ENCODE results near the gene GAB3.

DNA sequence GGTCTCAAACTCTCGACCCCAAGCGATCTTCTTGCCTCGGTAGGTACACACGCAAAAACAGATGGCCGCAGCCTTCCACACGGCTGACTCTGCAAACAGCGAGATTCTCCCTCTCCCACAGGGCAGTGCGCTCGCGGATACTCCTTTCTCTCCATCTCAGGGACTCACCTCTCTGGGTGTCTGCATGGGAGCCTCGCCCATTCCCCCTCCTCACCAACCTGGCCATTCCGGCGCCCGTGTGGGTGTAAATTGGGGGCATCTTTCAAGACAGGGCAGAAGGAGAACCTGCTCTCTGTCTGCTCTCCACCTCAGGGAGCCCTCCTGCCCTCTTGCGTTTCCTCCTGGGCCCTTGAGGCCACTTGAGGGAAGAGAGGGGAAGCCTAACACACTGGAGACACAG is 101.9 kb downstream of the GAB3 start:
- TF ChIP-seq, protein P1, sequence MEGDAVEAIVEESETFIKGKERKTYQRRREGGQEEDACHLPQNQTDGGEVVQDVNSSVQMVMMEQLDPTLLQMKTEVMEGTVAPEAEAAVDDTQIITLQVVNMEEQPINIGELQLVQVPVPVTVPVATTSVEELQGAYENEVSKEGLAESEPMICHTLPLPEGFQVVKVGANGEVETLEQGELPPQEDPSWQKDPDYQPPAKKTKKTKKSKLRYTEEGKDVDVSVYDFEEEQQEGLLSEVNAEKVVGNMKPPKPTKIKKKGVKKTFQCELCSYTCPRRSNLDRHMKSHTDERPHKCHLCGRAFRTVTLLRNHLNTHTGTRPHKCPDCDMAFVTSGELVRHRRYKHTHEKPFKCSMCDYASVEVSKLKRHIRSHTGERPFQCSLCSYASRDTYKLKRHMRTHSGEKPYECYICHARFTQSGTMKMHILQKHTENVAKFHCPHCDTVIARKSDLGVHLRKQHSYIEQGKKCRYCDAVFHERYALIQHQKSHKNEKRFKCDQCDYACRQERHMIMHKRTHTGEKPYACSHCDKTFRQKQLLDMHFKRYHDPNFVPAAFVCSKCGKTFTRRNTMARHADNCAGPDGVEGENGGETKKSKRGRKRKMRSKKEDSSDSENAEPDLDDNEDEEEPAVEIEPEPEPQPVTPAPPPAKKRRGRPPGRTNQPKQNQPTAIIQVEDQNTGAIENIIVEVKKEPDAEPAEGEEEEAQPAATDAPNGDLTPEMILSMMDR (IDR thresholded peaks at IDR 0.05): no peak
- no peak for TF ChIP-seq ZFX (IDR thresholded peaks at IDR 0.05; ENCODE audit: borderline replicate concordance)

Data from 22Rv1 (cell line).